Left renal cortex interstitium (tissue), 4 donors: Measurements from ENCODE around the gene HAPLN2. TPM values are rescaled to one million over a fixed set of nuclear protein-coding genes. Genes with fewer than 3 reads are reported as not detected.

Experiments
- polyA plus RNA-seq, 4 donors: library from polyadenylated mRNA; unstranded; fragments of 120-200 nt; gene quantifications; one replicate each; pipeline ENCODE4 v1.2.1, GENCODE V29; 2013; ENCODE audit not compliant: insufficient read length in 4 of 4

The HAPLN2 gene
- polyA plus RNA-seq, 4 donors = 0.16 to 0.62 (median 0.47) TPM

Other genes starting within 250 kb of the HAPLN2 start
- gene MEF2D, start 118.6 kb upstream of the HAPLN2 start, polyA plus RNA-seq = 10 to 100 TPM; 20.8 to 32.8 (median 24.3) TPM
- gene IQGAP3, start 46.9 kb upstream of the HAPLN2 start, polyA plus RNA-seq = 10 to 100 TPM in 3 of 4 donors, 1 to 10 TPM in 1; 9.6 to 18.8 (median 14.6) TPM
- gene TTC24, start 39.7 kb upstream of the HAPLN2 start, polyA plus RNA-seq = 1 to 10 TPM in 3 of 4 donors, under 1 TPM in 1; 0.97 to 2.3 (median 1.4) TPM
- gene NAXE, start 27.6 kb upstream of the HAPLN2 start, polyA plus RNA-seq = 10 to 100 TPM; 64.7 to 86.7 (median 77.2) TPM
- 10 to 100 TPM; 28.4 to 36.1 (median 33.7) TPM for gene GPATCH4, start 17.9 kb upstream of the HAPLN2 start, polyA plus RNA-seq
- gene BCAN, start 22.7 kb downstream of the HAPLN2 start, polyA plus RNA-seq = 1 to 10 TPM in 1 of 4 donors, under 1 TPM in 3; 0.22 to 4.1 (median 0.42) TPM
- gene NES, start 58.0 kb downstream of the HAPLN2 start, polyA plus RNA-seq = 100 to 1,000 TPM; 144 to 165 (median 153) TPM
- 100 to 1,000 TPM in 2 of 4 donors, 10 to 100 TPM in 2; 76.4 to 118 (median 97.9) TPM for gene CRABP2, start 86.2 kb downstream of the HAPLN2 start, polyA plus RNA-seq
- 10 to 100 TPM; 32.9 to 52.0 (median 39.5) TPM for gene METTL25B, start 109.1 kb downstream of the HAPLN2 start, polyA plus RNA-seq
- gene ISG20L2, start 109.4 kb downstream of the HAPLN2 start, polyA plus RNA-seq = 10 to 100 TPM; 41.7 to 47.8 (median 44.8) TPM
- 10 to 100 TPM; 68.6 to 77.1 (median 70.2) TPM for gene MRPL24, start 121.7 kb downstream of the HAPLN2 start, polyA plus RNA-seq
- gene HDGF, start 132.3 kb downstream of the HAPLN2 start, polyA plus RNA-seq = 100 to 1,000 TPM; 248 to 305 (median 272) TPM
- 100 to 1,000 TPM; 101 to 123 (median 105) TPM for gene PRCC, start 148.1 kb downstream of the HAPLN2 start, polyA plus RNA-seq
- gene SH2D2A, start 197.4 kb downstream of the HAPLN2 start, polyA plus RNA-seq = 1 to 10 TPM in 2 of 4 donors, under 1 TPM in 2; 0.49 to 1.6 (median 1.0) TPM
- 1 to 10 TPM; 1.6 to 4.4 (median 2.0) TPM for gene INSRR, start 239.7 kb downstream of the HAPLN2 start, polyA plus RNA-seq
- 1 to 10 TPM; 1.0 to 2.4 (median 1.8) TPM for gene NTRK1, start 241.4 kb downstream of the HAPLN2 start, polyA plus RNA-seq